ENCODE results near the gene CYP3A7.
"Not testable (repeated sequence)": the region's sequence is repeated elsewhere in the genome, so short reads cannot be mapped to it uniquely, and the experiment has no call there.

Gene CYP3A7

GRCh38 chr7:99778880-99779279, 43.9 kb upstream of the CYP3A7 start:
- Histone ChIP-seq H3K27me3 (no peaks in the 10 kb centered on the region; the same call in 1 of the 2 replicates), H3K4me3 (ENCODE audit: low read depth, low read length) (no peak overlapping the region), H3K9me3 (no peaks in the 10 kb centered on the region), H3K4me1 (no peaks in the 10 kb centered on the region), H3K36me3 (no peaks in the 10 kb centered on the region)
- TF ChIP-seq CTCF (IDR thresholded peaks at IDR 0.05; ENCODE audit: low read depth, low read length), result no peak
- DNase-seq, result no peak

- H3K4me1 ChIP-seq; H3K4me3 ChIP-seq (ENCODE audit: low read depth, low read length); H3K27me3 ChIP-seq; H3K9me3 ChIP-seq; DNase-seq; H3K36me3 ChIP-seq: not testable (repeated sequence)
Observed at GRCh38 chr7:99773395-99773794, 38.4 kb upstream of the CYP3A7 start.

- peaks cover 5% of the 10 kb centered on the region; the same call in 1 of the 2 replicates for H3K27me3 ChIP-seq
- no peak overlapping the region for H3K4me3 ChIP-seq (ENCODE audit: low read depth, low read length)
- no peaks in the 10 kb centered on the region for H3K4me1 ChIP-seq
- no peaks in the 10 kb centered on the region for H3K36me3 ChIP-seq
- no peaks in the 10 kb centered on the region for H3K9me3 ChIP-seq
- no peak for DNase-seq
- no peak for TF ChIP-seq CTCF (IDR thresholded peaks at IDR 0.05; ENCODE audit: low read depth, low read length)
Observed at GRCh38 chr7:99772565-99772964, 37.6 kb upstream of the CYP3A7 start.

GRCh38 chr7:99769494-99769893, 34.5 kb upstream of the CYP3A7 start:
- H3K27me3 ChIP-seq; H3K36me3 ChIP-seq; H3K4me1 ChIP-seq; DNase-seq; H3K4me3 ChIP-seq (ENCODE audit: low read depth, low read length); H3K9me3 ChIP-seq: not testable (repeated sequence)

GRCh38 chr7:99768471-99768870, 33.5 kb upstream of the CYP3A7 start:
- Histone ChIP-seq H3K4me1 (no peaks in the 10 kb centered on the region), H3K4me3 (ENCODE audit: low read depth, low read length) (no peak overlapping the region), H3K36me3 (no peaks in the 10 kb centered on the region), H3K27me3 (peaks cover 9% of the 10 kb centered on the region; the same call in 1 of the 2 replicates), H3K9me3 (no peaks in the 10 kb centered on the region)
- DNase-seq, result no peak
- TF ChIP-seq CTCF (IDR thresholded peaks at IDR 0.05; ENCODE audit: low read depth, low read length), result no peak

GRCh38 chr7:99767662-99768061, 32.7 kb upstream of the CYP3A7 start:
- Histone ChIP-seq H3K9me3 (no peaks in the 10 kb centered on the region), H3K36me3 (no peaks in the 10 kb centered on the region), H3K4me1 (no peaks in the 10 kb centered on the region), H3K27me3 (peaks cover 12% of the 10 kb centered on the region), H3K4me3 (ENCODE audit: low read depth, low read length) (no peak overlapping the region)
- no peak for TF ChIP-seq CTCF (IDR thresholded peaks at IDR 0.05; ENCODE audit: low read depth, low read length)
- DNase-seq, result no peak

GRCh38 chr7:99766484-99767099, 31.6 kb upstream of the CYP3A7 start:
- DNase-seq, result no peak
- H3K4me3 ChIP-seq (ENCODE audit: low read depth, low read length), result no peak overlapping the region
- no peaks in the 10 kb centered on the region for H3K4me1 ChIP-seq
- H3K36me3 ChIP-seq, result no peaks in the 10 kb centered on the region
- no peak for TF ChIP-seq CTCF (IDR thresholded peaks at IDR 0.05; ENCODE audit: low read depth, low read length)
- no peaks in the 10 kb centered on the region for H3K9me3 ChIP-seq
- H3K27me3 ChIP-seq, result peaks cover 12% of the 10 kb centered on the region
